AG09319 (cell line): ENCODE data around the gene NFU1.

Experiments
- DNase-seq: peaks from one replicate; pipeline ENCODE4 v3.0.0-alpha.2; 2010; ENCODE audit warnings: low read depth; ENCODE audit errors: extremely low read depth
- TF ChIP-seq, protein P1 (sequence below): IDR thresholded peaks from 2 replicates; pipeline ENCODE4 v1.5.1; 2011; ENCODE audit warnings: low read depth, mild to moderate bottlenecking, inconsistent platforms, low read length, moderate library complexity

The NFU1 gene

DNA sequence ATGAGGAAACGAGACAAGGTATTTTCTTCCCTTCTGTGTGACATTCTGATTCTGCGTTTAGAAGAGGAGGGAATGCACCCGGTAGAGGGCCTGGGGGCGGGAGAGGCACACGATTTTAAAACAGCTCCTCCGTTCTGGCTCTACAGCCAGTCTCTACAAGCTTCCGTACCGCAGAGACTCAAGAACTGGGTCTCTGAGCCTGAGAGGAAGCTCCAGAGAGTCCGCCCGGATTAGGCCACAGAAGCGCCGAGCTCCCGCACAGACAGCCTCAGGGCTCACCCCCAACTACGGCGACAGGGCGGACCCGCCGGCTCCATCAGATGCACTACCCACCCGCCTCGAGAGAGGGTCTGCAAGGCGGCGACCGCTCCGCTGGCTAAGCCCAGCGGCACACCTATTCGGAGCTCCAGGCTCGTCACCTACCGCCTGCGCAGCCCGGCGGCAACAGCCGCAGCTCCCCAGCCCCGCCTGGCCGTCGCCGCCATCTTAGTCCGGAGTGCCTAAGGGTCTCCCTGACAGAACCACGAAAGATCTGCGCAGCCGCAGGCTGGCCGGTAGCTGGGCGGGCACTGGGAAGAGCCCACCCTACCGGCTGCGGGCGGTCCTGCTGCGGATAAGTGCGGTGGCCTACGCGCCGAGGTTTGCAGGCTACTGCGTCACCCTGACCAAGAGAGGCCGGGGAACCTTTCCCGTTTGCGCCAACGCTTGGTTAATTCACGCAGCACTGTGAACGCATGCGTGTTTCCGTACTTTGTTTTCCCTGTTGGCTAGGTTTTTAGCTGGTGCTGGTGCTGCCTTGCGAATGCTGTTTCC, at the start of gene NFU1:
NFU1 (minus strand) TSS at position 498 of the 813 bp plus-strand sequence; CDS start at position 485, 13 bp downstream.
- TF ChIP-seq, protein P1, sequence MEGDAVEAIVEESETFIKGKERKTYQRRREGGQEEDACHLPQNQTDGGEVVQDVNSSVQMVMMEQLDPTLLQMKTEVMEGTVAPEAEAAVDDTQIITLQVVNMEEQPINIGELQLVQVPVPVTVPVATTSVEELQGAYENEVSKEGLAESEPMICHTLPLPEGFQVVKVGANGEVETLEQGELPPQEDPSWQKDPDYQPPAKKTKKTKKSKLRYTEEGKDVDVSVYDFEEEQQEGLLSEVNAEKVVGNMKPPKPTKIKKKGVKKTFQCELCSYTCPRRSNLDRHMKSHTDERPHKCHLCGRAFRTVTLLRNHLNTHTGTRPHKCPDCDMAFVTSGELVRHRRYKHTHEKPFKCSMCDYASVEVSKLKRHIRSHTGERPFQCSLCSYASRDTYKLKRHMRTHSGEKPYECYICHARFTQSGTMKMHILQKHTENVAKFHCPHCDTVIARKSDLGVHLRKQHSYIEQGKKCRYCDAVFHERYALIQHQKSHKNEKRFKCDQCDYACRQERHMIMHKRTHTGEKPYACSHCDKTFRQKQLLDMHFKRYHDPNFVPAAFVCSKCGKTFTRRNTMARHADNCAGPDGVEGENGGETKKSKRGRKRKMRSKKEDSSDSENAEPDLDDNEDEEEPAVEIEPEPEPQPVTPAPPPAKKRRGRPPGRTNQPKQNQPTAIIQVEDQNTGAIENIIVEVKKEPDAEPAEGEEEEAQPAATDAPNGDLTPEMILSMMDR: peak; percentile 66
- peak; percentile 93 for DNase-seq

GRCh38 chr2:69483696-69484095, 46.5 kb upstream of the NFU1 start:
- no peak for DNase-seq
- TF ChIP-seq, protein P1: no peak

- TF ChIP-seq, protein P1: no peak
- no peak for DNase-seq
Observed at GRCh38 chr2:69483024-69483423, 45.8 kb upstream of the NFU1 start.

DNA sequence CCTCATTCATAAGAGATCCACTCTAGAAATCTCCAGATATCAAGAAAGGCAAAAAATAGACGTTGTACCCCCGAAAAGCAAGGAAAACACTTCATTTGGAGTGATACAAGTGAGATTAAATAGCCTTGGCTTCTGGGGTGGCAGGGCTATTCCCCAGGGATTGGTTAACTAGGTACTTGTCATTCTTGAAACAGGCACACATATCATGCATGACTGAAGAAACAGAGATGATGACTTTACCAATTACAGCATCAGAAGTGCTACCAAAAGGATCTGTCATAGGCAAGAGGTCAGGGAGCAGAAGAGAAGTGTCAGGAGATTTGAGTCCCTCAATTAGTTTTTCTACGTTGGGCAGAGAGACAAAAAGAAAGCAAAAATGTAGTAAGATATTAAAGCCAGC, 45.2 kb upstream of the NFU1 start:
- DNase-seq: no peak
- TF ChIP-seq, protein P1: no peak

- TF ChIP-seq, protein P1: no peak
- DNase-seq: no peak
Observed at GRCh38 chr2:69481421-69481820, 44.2 kb upstream of the NFU1 start.

GRCh38 chr2:69477627-69478026, 40.4 kb upstream of the NFU1 start:
- TF ChIP-seq, protein P1: no peak

DNA sequence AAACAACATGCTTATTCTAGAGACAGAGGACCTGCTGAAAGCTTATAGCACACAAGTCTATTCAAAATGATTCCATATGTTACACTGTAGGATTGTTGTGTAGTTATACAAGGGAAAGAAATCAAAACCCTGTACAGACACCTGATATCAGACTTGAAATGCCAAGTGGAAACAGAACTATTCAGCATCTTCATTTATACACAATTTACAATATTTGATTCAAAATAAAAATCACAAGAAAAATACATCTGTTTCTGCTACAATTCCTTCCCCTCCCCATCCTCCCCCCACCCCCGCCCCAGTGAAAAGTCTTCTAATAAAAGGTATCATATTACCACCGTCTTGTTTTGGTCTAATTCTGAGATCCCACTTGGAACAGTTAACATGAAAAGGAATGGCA, 37.5 kb upstream of the NFU1 start:
- no peak for DNase-seq
- TF ChIP-seq, protein P1: no peak

More at GRCh38 chr2:69477627-69478026, 40.4 kb upstream of the NFU1 start:
- DNase-seq: no peak
